Ishikawa (cell line): ENCODE results near the gene NEUROG3.

Experiments
- CEBPB ChIP-seq: IDR thresholded peaks from 2 replicates; pipeline ENCODE4 v1.6.1; 2012
- EGR1 ChIP-seq: IDR thresholded peaks from 2 replicates; pipeline ENCODE4 v1.6.1; 2012
- EP300 ChIP-seq: IDR thresholded peaks from 2 replicates; pipeline ENCODE4 v1.6.1; 2012; ENCODE audit warnings: borderline replicate concordance
- RAD21 ChIP-seq: IDR thresholded peaks from 2 replicates; pipeline ENCODE4 v1.6.1; 2012; ENCODE audit warnings: low read depth
- YY1 ChIP-seq: IDR thresholded peaks from 2 replicates; pipeline ENCODE4 v1.6.1; 2012; ENCODE audit warnings: low read depth
- TF ChIP-seq, protein P1 (sequence below): IDR thresholded peaks from 2 replicates; pipeline ENCODE4 v1.6.1; 2012; ENCODE audit warnings: low read depth, mild to moderate bottlenecking
- TF ChIP-seq, protein P2 (sequence below): IDR thresholded peaks from 2 replicates; pipeline ENCODE4 v1.6.1; 2012

DNA sequence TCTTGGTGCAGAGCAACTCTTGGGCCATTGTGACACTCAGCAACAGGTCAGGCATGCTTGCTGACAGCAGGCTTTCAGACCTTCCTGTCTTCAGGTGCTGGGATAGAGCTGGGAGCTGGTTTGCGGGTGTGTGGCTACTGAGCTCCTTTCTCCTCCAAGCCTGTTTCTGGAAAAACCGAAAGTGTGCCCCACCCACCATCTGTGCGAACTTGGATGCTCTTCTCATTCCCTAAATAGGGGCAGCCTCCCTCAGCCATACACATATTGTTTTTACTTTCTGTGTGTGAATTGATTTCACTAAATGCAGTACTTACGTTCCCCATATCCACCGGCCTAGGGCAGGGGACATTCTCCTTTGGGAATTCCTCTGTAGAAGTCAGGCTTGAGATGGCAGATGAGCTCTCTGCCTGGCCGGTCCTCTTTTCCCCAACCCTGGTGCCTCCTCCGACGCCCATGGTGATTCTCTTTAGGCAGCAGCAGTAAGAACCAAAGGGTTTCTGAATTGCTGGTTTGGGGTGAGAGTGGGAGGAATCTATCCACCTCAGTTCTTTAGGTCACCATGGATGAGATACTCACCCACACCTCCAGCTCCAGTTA is 6.3 kb upstream of the NEUROG3 start:
- TF ChIP-seq YY1 (no peak), RAD21 (no peak), CEBPB (no peak), EGR1 (no peak), EP300 (no peak)
- TF ChIP-seq, protein P1, sequence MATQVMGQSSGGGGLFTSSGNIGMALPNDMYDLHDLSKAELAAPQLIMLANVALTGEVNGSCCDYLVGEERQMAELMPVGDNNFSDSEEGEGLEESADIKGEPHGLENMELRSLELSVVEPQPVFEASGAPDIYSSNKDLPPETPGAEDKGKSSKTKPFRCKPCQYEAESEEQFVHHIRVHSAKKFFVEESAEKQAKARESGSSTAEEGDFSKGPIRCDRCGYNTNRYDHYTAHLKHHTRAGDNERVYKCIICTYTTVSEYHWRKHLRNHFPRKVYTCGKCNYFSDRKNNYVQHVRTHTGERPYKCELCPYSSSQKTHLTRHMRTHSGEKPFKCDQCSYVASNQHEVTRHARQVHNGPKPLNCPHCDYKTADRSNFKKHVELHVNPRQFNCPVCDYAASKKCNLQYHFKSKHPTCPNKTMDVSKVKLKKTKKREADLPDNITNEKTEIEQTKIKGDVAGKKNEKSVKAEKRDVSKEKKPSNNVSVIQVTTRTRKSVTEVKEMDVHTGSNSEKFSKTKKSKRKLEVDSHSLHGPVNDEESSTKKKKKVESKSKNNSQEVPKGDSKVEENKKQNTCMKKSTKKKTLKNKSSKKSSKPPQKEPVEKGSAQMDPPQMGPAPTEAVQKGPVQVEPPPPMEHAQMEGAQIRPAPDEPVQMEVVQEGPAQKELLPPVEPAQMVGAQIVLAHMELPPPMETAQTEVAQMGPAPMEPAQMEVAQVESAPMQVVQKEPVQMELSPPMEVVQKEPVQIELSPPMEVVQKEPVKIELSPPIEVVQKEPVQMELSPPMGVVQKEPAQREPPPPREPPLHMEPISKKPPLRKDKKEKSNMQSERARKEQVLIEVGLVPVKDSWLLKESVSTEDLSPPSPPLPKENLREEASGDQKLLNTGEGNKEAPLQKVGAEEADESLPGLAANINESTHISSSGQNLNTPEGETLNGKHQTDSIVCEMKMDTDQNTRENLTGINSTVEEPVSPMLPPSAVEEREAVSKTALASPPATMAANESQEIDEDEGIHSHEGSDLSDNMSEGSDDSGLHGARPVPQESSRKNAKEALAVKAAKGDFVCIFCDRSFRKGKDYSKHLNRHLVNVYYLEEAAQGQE, result no peak
- TF ChIP-seq, protein P2, sequence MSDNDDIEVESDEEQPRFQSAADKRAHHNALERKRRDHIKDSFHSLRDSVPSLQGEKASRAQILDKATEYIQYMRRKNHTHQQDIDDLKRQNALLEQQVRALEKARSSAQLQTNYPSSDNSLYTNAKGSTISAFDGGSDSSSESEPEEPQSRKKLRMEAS, result no peak
